ENCODE measurements around the gene BIRC6.
"Not testable (repeated sequence)": the region's sequence is repeated elsewhere in the genome, so short reads cannot be mapped to it uniquely, and the experiment has no call there.

Gene BIRC6

DNA sequence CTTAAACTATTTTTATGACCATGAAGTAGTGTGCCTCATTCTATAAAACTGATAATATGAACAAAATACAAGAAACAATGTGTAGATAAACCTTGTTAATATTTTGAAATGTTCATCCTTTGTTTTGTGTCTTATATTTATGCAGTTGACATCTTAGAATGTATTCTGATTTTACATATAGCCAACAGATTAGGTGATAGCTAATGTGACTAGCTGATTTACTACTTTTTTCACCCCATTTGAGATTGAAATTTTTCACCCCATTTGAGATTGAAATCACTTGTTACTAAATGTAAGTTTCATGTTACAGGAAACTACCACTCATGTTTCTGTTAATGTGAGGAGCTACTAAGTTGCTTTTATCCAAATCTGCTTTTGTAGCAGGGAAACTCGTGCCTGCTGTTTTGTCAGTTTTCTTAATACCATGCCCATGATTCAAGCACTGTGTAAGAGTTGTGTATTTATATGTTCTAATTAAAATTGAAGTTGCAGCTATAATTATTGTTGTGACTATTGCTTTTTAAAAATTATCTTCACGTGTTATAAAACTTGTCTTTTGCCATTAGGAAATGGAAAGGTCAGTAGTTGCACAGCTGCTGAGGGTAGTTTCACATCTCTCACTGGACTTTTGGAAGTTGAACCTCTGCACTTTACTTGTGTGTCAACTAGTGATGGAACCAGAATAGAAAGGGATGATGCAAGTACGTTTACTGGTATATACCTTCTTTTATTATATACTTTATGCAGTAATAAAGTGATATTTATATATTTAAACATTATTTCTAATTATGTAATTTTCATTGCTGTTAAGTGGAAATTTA is 96.6 kb downstream of the BIRC6 start:
- Mint-ChIP-seq H3K27me3 (no peaks in the 10 kb centered on the region), H3K9me3 (no peaks in the 10 kb centered on the region), H3K4me1 (peaks cover 31% of the 10 kb centered on the region), H3K36me3 (peaks cover 36% of the 10 kb centered on the region), H3K4me3 (no peak overlapping the region), H3K27ac (no peak overlapping the region)

DNA sequence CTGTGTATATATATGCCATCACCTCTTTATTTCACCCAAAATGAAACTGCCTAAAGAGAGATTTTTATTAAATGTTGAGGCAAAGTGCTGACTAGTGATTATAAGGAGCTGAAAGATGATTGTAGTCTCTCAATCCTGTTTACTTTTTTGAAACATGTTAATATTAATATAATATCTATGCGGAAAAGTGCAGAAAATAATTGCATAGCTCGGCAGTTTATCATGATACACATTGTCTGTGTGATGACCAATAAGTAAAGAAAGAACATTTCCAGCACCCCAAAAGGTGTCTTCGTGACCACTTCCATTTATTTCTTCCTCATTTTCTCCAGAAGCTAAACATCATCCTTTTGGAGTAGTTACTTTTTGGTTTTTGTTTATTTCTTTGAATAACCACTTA is 99.0 kb downstream of the BIRC6 start:
- peaks cover 36% of the 10 kb centered on the region for H3K4me1 Mint-ChIP-seq
- no peaks in the 10 kb centered on the region for H3K27me3 Mint-ChIP-seq
- H3K4me3 Mint-ChIP-seq, result no peak overlapping the region
- H3K36me3 Mint-ChIP-seq, result peaks cover 31% of the 10 kb centered on the region
- no peak overlapping the region for H3K27ac Mint-ChIP-seq
- H3K9me3 Mint-ChIP-seq, result no peaks in the 10 kb centered on the region

DNA sequence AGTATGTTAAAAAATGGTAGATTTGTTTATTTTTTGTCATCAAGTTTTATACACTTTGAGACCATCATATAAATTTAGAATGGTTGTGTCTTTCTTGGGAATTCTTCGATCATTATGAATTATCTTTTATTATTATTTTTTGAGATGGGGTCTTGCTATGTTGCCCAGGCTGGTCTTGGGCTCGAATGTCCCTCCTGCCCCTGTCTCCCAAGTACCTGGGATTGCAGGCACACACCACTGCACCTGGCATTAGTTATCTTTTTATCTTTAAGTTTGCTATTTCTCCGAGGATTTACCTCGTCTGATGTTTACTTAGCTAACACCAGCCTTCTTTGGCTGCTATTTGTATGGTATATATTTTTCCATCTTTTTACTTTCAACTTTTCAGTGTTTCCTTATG is 100.0 kb downstream of the BIRC6 start:
- H3K36me3 Mint-ChIP-seq, result peaks cover 28% of the 10 kb centered on the region
- no peaks in the 10 kb centered on the region for H3K9me3 Mint-ChIP-seq
- H3K27ac Mint-ChIP-seq, result no peak overlapping the region
- H3K27me3 Mint-ChIP-seq, result no peaks in the 10 kb centered on the region
- H3K4me3 Mint-ChIP-seq, result no peak overlapping the region
- H3K4me1 Mint-ChIP-seq, result peaks cover 36% of the 10 kb centered on the region

DNA sequence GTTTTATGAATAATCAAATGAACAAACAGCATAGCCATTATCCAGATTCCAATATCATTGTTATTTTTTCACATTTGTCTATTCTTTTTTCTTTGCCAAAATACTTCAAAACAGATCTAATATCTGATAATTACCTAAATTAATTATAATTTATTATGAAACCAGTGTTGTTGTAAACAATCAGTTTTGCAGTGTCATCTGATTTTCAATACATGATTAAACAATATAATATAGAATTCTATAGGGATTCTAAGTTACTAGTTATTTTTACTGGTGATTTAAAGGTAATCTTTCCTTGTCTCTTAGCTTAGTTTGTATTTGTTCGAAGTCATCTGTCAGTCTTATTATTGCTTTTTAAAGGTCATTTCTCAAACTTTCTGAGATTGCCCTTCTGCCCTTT is 101.0 kb downstream of the BIRC6 start:
- Mint-ChIP-seq H3K4me3 (no peak overlapping the region), H3K4me1 (peaks cover 35% of the 10 kb centered on the region), H3K36me3 (peaks cover 27% of the 10 kb centered on the region), H3K9me3 (no peaks in the 10 kb centered on the region), H3K27me3 (no peaks in the 10 kb centered on the region), H3K27ac (no peak overlapping the region)

DNA sequence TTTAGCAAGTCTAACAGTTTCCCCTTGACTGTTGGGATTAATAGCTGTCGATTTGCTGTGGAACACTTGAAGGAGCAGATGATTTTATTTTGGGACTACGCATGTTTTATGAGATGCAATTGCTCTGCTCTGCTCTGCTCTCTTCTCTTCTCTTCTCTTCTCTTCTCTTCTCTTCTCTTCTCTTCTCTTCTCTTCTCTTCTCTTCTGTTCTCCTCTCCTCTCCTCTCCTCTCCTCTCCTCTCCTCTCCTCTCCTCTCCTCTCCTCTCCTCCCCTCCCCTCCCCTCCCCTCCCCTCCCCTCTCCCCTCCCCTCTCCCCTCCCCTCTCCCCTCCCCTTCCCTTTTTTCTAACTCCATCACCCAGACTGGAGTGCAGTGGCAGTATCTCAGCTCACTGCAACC is 104.0 kb downstream of the BIRC6 start:
- Mint-ChIP-seq H3K4me1 (peaks cover 28% of the 10 kb centered on the region), H3K36me3 (peaks cover 32% of the 10 kb centered on the region)
- H3K27ac Mint-ChIP-seq, H3K4me3 Mint-ChIP-seq, H3K27me3 Mint-ChIP-seq, H3K9me3 Mint-ChIP-seq: not testable (repeated sequence)

DNA sequence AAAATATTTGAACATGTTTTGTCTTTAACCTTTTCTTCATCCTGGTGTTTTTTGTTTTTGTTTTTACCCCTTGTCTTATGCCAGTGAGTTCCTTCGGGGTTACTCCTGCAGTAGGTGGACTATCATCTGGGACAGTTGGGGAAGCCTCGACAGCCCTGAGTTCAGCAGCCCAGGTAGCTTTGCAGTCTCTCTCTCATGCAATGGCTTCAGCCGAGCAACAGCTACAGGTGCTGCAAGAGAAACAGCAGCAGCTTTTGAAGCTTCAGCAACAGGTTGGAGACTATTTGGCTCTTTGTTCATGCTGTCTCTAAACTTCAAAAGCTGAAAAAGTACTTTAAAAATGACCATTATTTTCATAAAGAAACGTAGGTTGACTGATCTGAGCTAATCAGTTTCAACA is 106.3 kb downstream of the BIRC6 start:
- peaks cover 25% of the 10 kb centered on the region for H3K36me3 Mint-ChIP-seq
- H3K27me3 Mint-ChIP-seq, result no peaks in the 10 kb centered on the region
- peaks cover 11% of the 10 kb centered on the region for H3K4me1 Mint-ChIP-seq
- no peak overlapping the region for H3K4me3 Mint-ChIP-seq
- H3K27ac Mint-ChIP-seq, result no peak overlapping the region
- no peaks in the 10 kb centered on the region for H3K9me3 Mint-ChIP-seq

DNA sequence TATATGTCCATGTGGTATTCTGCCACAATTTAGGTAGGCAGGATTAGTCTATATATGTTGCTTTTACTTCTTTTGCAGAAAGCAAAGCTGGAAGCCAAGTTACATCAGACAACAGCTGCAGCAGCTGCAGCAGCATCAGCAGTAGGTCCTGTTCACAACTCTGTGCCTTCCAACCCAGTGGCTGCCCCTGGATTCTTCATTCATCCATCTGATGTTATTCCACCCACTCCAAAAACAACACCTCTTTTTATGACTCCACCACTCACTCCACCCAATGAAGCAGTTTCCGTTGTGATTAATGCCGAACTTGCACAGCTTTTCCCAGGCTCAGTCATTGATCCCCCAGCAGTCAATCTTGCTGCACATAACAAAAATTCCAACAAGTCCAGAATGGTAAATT is 107.6 kb downstream of the BIRC6 start:
- H3K27me3 Mint-ChIP-seq, result no peaks in the 10 kb centered on the region
- no peak overlapping the region for H3K27ac Mint-ChIP-seq
- H3K9me3 Mint-ChIP-seq, result no peaks in the 10 kb centered on the region
- no peak overlapping the region for H3K4me3 Mint-ChIP-seq
- H3K36me3 Mint-ChIP-seq, result peaks cover 24% of the 10 kb centered on the region
- peaks cover 3% of the 10 kb centered on the region for H3K4me1 Mint-ChIP-seq

DNA sequence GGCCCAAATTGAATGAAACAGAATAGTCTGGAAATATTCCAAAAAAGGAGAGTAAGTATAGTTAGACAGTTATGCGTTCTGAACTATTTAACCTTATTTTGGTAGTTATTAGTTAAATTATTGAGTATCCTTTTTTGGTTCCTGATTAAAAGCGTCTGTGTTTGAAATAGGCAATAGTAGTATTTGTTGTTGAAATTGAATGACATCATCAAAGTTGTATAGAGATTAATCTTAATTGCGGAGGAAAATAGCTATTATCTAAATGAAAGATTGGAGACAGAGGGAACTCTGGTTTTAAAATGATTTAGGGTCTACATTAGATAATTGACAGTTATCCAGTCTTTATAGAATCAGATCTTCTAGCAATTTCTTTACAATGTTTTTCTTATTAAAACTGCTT is 115.8 kb downstream of the BIRC6 start:
- Mint-ChIP-seq H3K9me3 (no peaks in the 10 kb centered on the region), H3K27me3 (no peaks in the 10 kb centered on the region), H3K36me3 (peaks cover 13% of the 10 kb centered on the region), H3K4me1 (peaks cover 3% of the 10 kb centered on the region), H3K27ac (no peak overlapping the region), H3K4me3 (no peak overlapping the region)

DNA sequence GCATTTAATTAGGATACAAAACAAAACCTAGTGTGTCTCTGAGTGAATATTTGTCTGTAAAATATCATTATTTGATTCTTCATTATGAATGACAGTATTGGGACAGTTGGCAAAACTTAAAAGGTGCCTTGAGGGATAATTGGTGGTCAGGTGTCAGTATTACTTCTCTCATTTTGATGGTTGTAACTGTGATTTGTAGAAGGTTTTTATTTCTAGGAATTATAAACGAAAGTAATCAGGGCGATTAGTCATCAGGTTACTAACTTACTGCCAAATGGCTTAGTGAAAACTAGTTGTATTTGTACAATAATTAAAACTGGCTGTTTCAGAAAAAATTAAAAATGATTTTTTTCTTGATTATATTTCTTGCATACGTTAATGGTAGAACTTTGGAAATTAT is 117.6 kb downstream of the BIRC6 start:
- no peak overlapping the region for H3K27ac Mint-ChIP-seq
- no peaks in the 10 kb centered on the region for H3K27me3 Mint-ChIP-seq
- H3K9me3 Mint-ChIP-seq, result no peaks in the 10 kb centered on the region
- peaks cover 3% of the 10 kb centered on the region for H3K4me1 Mint-ChIP-seq
- H3K36me3 Mint-ChIP-seq, result peaks cover 15% of the 10 kb centered on the region
- H3K4me3 Mint-ChIP-seq, result no peak overlapping the region

DNA sequence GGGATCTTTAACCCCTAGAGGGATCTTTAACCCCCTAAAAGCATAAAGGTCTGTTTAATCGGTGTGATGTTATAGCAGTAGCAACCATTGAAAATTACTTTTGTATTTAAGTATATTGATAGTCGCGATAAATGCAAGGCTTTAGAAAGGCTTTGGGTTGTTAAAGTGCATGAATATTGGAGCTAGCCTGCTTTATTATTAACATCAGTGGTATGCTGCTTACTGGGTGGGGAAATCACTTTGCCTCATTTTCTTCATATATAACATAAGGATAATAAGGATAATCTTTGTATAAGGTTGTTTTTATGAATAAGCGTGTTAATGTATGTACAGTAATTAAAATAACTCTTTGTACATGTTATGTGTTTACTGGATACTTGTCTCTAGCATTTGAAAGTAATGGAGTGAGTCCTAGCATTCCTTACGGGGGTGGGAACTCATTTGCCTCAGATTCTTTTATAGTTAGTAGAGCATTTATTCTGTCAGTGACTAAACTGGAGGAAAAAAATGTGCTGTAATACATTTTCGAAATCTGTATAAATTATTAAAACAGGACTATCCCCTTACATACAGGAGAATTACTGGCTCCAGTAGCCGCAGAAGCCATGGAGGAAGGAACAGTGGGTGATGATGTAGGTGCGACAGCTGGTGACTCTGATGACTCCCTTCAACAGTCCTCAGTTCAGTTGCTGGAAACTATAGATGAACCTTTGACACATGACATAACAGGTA is 122.2 kb downstream of the BIRC6 start:
- no peaks in the 10 kb centered on the region for H3K9me3 Mint-ChIP-seq
- H3K36me3 Mint-ChIP-seq, result peaks cover 19% of the 10 kb centered on the region
- no peak overlapping the region for H3K27ac Mint-ChIP-seq
- no peak overlapping the region for H3K4me3 Mint-ChIP-seq
- no peaks in the 10 kb centered on the region for H3K27me3 Mint-ChIP-seq
- H3K4me1 Mint-ChIP-seq, result no peaks in the 10 kb centered on the region

DNA sequence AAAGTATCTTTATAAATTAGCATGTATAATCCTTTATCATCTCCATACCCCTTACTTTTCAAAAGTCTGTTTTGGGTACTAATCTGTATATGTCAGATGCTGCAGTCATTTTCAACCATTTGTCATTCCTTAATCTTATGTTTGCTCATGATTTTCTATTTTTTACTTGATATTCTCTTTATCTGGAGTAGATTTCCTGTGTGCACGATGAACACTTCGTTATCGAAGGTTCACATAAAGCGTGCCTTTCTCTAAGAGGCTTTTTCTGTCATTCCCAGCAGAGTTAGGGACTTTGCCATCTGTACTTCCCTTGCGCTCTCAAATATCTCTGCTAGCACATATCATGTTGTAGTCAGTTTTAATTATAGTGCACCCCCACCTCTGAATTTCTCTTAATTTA is 123.2 kb downstream of the BIRC6 start:
- no peaks in the 10 kb centered on the region for H3K4me1 Mint-ChIP-seq
- peaks cover 19% of the 10 kb centered on the region for H3K36me3 Mint-ChIP-seq
- no peak overlapping the region for H3K27ac Mint-ChIP-seq
- no peaks in the 10 kb centered on the region for H3K9me3 Mint-ChIP-seq
- no peaks in the 10 kb centered on the region for H3K27me3 Mint-ChIP-seq
- H3K4me3 Mint-ChIP-seq, result no peak overlapping the region

DNA sequence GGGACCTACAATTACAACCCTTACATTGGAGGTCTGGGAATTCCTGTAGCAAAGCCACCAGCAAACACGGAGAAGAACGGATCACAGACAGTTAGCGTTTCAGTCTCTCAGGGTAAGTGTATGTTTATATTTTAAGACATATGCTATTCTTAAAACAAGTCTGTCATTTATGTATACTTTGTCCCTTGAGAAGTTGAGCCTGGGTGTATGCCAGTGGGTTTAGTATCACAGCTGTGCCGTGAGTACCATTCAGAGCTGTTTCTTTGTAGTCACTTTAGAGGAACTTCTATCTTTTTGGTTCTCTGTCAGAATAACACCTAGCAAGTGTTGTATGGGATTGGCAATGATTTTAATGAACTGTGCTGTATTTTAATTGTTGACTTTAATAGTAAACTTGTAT is 125.6 kb downstream of the BIRC6 start:
- H3K27ac Mint-ChIP-seq, result no peak overlapping the region
- H3K9me3 Mint-ChIP-seq, result no peaks in the 10 kb centered on the region
- no peaks in the 10 kb centered on the region for H3K27me3 Mint-ChIP-seq
- H3K4me3 Mint-ChIP-seq, result no peak overlapping the region
- H3K4me1 Mint-ChIP-seq, result no peaks in the 10 kb centered on the region
- peaks cover 18% of the 10 kb centered on the region for H3K36me3 Mint-ChIP-seq

DNA sequence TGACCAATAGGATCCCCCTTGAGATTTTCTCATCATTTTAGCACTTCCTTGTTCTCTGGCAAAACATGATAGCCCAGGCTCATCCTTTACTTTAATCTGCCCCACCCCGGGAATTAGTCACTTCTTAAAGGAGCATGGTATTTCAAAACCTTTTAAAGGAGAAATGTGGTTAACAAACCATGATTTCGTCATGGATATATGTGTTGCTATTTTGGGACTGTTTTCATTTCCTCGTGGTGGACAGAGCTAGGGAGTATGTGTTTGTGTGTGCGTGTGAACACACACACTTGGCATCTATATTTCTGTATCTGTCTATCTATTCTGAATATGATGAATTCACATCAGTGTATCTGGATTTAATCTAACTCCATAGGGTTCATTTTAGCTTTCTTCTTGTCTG is 128.1 kb downstream of the BIRC6 start:
- H3K9me3 Mint-ChIP-seq, result no peaks in the 10 kb centered on the region
- no peaks in the 10 kb centered on the region for H3K27me3 Mint-ChIP-seq
- H3K4me1 Mint-ChIP-seq, result no peaks in the 10 kb centered on the region
- H3K27ac Mint-ChIP-seq, result no peak overlapping the region
- no peak overlapping the region for H3K4me3 Mint-ChIP-seq
- H3K36me3 Mint-ChIP-seq, result peaks cover 16% of the 10 kb centered on the region

DNA sequence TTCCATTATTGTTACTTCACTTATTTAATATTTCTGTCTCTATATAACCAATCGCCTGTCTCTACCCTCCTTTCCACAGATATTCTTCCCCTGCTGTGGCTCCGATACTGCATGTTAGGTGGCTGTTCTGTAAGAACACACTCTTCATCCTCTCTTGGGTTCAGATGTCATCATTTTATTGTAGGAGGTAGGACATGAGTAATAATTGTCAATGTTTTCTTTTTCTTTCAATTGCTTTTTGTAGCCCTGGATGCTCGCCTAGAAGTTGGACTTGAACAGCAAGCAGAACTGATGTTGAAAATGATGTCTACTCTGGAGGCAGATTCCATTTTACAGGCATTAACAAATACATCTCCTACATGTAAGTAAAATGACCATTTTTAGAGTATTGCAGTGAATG is 128.6 kb downstream of the BIRC6 start:
- Mint-ChIP-seq H3K4me1 (no peaks in the 10 kb centered on the region), H3K36me3 (peaks cover 11% of the 10 kb centered on the region), H3K4me3 (no peak overlapping the region), H3K27me3 (no peaks in the 10 kb centered on the region), H3K27ac (no peak overlapping the region), H3K9me3 (no peaks in the 10 kb centered on the region)

DNA sequence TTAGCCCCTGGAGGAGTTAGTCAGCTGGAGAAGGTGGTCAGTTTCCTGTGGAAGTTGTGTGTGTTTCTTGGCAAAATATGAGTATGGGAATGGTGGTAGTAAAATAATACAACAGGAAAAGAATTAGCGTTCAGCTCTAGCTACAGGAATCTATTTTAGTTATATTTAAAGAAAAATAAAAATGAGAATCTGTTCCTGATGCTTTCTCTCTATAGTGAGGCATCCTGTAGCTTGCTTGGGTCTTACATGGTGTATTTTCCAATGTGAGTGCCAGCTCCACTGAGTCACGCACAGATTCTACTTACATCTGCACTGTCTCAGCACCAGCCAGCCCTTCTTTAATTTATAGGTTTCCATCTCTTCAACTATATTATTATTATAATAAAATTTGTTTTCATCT is 132.2 kb downstream of the BIRC6 start:
- H3K4me1 Mint-ChIP-seq, result no peaks in the 10 kb centered on the region
- H3K4me3 Mint-ChIP-seq, result no peak overlapping the region
- H3K27ac Mint-ChIP-seq, result no peak overlapping the region
- peaks cover 5% of the 10 kb centered on the region for H3K36me3 Mint-ChIP-seq
- no peaks in the 10 kb centered on the region for H3K27me3 Mint-ChIP-seq
- H3K9me3 Mint-ChIP-seq, result no peaks in the 10 kb centered on the region

DNA sequence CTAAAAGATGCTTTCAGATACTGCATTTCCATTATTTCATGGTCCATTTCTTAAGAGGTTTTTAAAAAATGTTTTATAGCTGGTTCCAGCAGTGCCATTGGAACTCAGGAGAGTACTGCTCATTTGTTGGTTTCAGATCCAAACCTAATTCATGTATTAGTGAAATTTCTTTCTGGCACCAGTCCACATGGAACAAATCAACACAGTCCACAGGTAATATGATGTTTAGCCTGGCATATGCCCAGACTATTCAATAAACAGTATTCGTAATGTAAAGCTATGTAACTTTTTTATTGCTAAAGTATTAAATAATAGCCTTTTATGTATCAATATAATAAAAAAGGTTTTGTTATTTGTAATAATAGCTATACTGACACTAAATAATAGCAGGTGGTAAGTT is 134.5 kb downstream of the BIRC6 start:
- H3K4me1 Mint-ChIP-seq, result no peaks in the 10 kb centered on the region
- H3K36me3 Mint-ChIP-seq, result peaks cover 3% of the 10 kb centered on the region
- no peaks in the 10 kb centered on the region for H3K9me3 Mint-ChIP-seq
- H3K27me3 Mint-ChIP-seq, result no peaks in the 10 kb centered on the region
- no peak overlapping the region for H3K27ac Mint-ChIP-seq
- no peak overlapping the region for H3K4me3 Mint-ChIP-seq

All from activated naive CD4-positive, alpha-beta T cell treated with anti-CD3 and anti-CD28 coated beads, Interleukin-2, amount 50 U/mL, for 24 hours (primary cell).